ENCODE data around the gene BEND5. TPM values are rescaled to one million over a fixed set of nuclear protein-coding genes. Genes with fewer than 3 reads are reported as not detected.

The BEND5 gene
- total RNA-seq, 4 donors from 2014 or later = 0.64 to 1.4 (median 0.85) TPM

- TF ChIP-seq, protein P1, sequence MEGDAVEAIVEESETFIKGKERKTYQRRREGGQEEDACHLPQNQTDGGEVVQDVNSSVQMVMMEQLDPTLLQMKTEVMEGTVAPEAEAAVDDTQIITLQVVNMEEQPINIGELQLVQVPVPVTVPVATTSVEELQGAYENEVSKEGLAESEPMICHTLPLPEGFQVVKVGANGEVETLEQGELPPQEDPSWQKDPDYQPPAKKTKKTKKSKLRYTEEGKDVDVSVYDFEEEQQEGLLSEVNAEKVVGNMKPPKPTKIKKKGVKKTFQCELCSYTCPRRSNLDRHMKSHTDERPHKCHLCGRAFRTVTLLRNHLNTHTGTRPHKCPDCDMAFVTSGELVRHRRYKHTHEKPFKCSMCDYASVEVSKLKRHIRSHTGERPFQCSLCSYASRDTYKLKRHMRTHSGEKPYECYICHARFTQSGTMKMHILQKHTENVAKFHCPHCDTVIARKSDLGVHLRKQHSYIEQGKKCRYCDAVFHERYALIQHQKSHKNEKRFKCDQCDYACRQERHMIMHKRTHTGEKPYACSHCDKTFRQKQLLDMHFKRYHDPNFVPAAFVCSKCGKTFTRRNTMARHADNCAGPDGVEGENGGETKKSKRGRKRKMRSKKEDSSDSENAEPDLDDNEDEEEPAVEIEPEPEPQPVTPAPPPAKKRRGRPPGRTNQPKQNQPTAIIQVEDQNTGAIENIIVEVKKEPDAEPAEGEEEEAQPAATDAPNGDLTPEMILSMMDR (IDR thresholded peaks at IDR 0.05) = no peak
- no peak for TF ChIP-seq POLR2A (IDR thresholded peaks at IDR 0.05)
- no peak for TF ChIP-seq POLR2AphosphoS5 (IDR thresholded peaks at IDR 0.05)
- no peak for TF ChIP-seq EP300 (IDR thresholded peaks at IDR 0.05)
- 77% methylated on average over 5 of the region's 5 CpGs for WGBS
- H3K4me1 ChIP-seq = no peaks in the 10 kb centered on the region
Measured at GRCh38 chr1:48746906-48747305, 29.8 kb downstream of the BEND5 start.

GRCh38 chr1:48744032-48744431, 32.7 kb downstream of the BEND5 start:
- no peak overlapping the region for H3K27ac ChIP-seq
- 88% methylated on average over 2 of the region's 2 CpGs for WGBS
- H3K4me1 ChIP-seq = no peaks in the 10 kb centered on the region
- no peak overlapping the region for H3K4me3 ChIP-seq
- no peak for DNase-seq (ENCODE audit: low spot score in 2 of 2)
- peaks cover 12% of the 10 kb centered on the region for H3K36me3 ChIP-seq
- H3K27me3 ChIP-seq = no peaks in the 10 kb centered on the region
- TF ChIP-seq POLR2A (IDR thresholded peaks at IDR 0.05) (no peak), EP300 (IDR thresholded peaks at IDR 0.05) (no peak)
- H3K9me3 ChIP-seq = no peaks in the 10 kb centered on the region

More at GRCh38 chr1:48746906-48747305, 29.8 kb downstream of the BEND5 start:
- Histone ChIP-seq H3K4me3 (no peak overlapping the region), H3K36me3 (peaks cover 12% of the 10 kb centered on the region), H3K27ac (no peak overlapping the region), H3K9me3 (no peaks in the 10 kb centered on the region), H3K27me3 (no peaks in the 10 kb centered on the region)
- no peak for DNase-seq (ENCODE audit: low spot score in 2 of 2)

- Histone ChIP-seq H3K4me3 (no peak overlapping the region), H3K4me1 (no peaks in the 10 kb centered on the region), H3K9me3 (no peaks in the 10 kb centered on the region), H3K36me3 (peaks cover 10% of the 10 kb centered on the region), H3K27ac (no peak overlapping the region), H3K27me3 (no peaks in the 10 kb centered on the region)
- DNase-seq (ENCODE audit: low spot score in 2 of 2) = no peak
- TF ChIP-seq, protein P1 (IDR thresholded peaks at IDR 0.05) = no peak
- TF ChIP-seq POLR2AphosphoS5 (IDR thresholded peaks at IDR 0.05) (no peak), EP300 (IDR thresholded peaks at IDR 0.05) (no peak), POLR2A (IDR thresholded peaks at IDR 0.05) (no peak)
Measured at GRCh38 chr1:48743480-48743879, 33.2 kb downstream of the BEND5 start.

GRCh38 chr1:48741380-48741779, 35.3 kb downstream of the BEND5 start:
- TF ChIP-seq EP300 (IDR thresholded peaks at IDR 0.05) = no peak
- TF ChIP-seq, protein P1 (IDR thresholded peaks at IDR 0.05) = no peak
- no peak for TF ChIP-seq POLR2A (IDR thresholded peaks at IDR 0.05)
- no peak for TF ChIP-seq POLR2AphosphoS5 (IDR thresholded peaks at IDR 0.05)
- peaks cover 7% of the 10 kb centered on the region for H3K36me3 ChIP-seq
- no peak overlapping the region for H3K4me3 ChIP-seq
- no peaks in the 10 kb centered on the region for H3K9me3 ChIP-seq
- H3K4me1 ChIP-seq = no peaks in the 10 kb centered on the region
- 81% methylated on average over 7 of the region's 7 CpGs for whole genome bisulfite sequencing
- no peak for DNase-seq (ENCODE audit: low spot score in 2 of 2)
- H3K27me3 ChIP-seq = no peaks in the 10 kb centered on the region
- no peak overlapping the region for H3K27ac ChIP-seq

GRCh38 chr1:48740621-48741020, 36.1 kb downstream of the BEND5 start:
- Histone ChIP-seq H3K9me3 (no peaks in the 10 kb centered on the region), H3K36me3 (peaks cover 15% of the 10 kb centered on the region), H3K27me3 (no peaks in the 10 kb centered on the region), H3K27ac (no peak overlapping the region), H3K4me1 (no peaks in the 10 kb centered on the region), H3K4me3 (no peak overlapping the region)
- no peak for DNase-seq (ENCODE audit: low spot score in 2 of 2)
- WGBS = 79% methylated on average over 3 of the region's 3 CpGs
- TF ChIP-seq POLR2AphosphoS5 (IDR thresholded peaks at IDR 0.05) (no peak), POLR2A (IDR thresholded peaks at IDR 0.05) (no peak), EP300 (IDR thresholded peaks at IDR 0.05) (no peak)
- TF ChIP-seq, protein P1 (IDR thresholded peaks at IDR 0.05) = no peak

DNA sequence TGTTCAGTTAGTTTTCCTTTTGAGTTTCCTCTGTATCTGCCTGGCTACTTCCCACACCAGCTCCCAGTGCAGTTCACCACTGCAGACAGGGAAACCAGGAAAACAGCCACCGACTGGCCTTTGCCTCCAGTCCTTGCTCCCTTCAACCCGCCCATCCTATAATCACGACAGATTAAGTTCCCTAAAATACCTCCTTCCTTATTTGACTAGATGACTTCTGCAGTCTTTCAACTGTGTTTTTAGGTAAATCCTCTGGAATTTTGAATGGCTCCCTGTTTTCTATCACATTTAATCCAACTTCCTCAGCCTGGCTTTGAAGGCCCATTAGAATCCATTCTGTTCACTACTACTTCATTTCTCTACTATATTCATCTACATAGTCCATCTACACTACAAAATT, 37.6 kb downstream of the BEND5 start:
- Histone ChIP-seq H3K27ac (no peak overlapping the region), H3K9me3 (no peaks in the 10 kb centered on the region), H3K4me1 (no peaks in the 10 kb centered on the region), H3K36me3 (peaks cover 22% of the 10 kb centered on the region), H3K27me3 (no peaks in the 10 kb centered on the region), H3K4me3 (no peak overlapping the region)
- DNase-seq (ENCODE audit: low spot score in 2 of 2) = no peak
- WGBS = 90% methylated on average over 3 of the region's 3 CpGs
- no peak for TF ChIP-seq POLR2AphosphoS5 (IDR thresholded peaks at IDR 0.05)
- no peak for TF ChIP-seq POLR2A (IDR thresholded peaks at IDR 0.05)
- TF ChIP-seq EP300 (IDR thresholded peaks at IDR 0.05) = no peak
- TF ChIP-seq, protein P1 (IDR thresholded peaks at IDR 0.05) = no peak

Data from suprapubic skin (tissue), 4 donors.